ENCODE data around the gene ZNF615. TPM values are rescaled to one million over a fixed set of nuclear protein-coding genes. Genes with fewer than 3 reads are reported as not detected.

The ZNF615 gene
- polyA plus RNA-seq, 3 donors: 1.8 to 2.4 (median 2.2) TPM

- H3K4me2 ChIP-seq (replicated peaks; ENCODE audit: extremely low read depth, low read length, poor library complexity, severe bottlenecking): no peak overlapping the region
- peaks cover 69 to 95% of the 10 kb centered on the region in 2 donors for H3K9me3 ChIP-seq (replicated peaks in 1 of 2; ENCODE audit: control insufficient read depth in 1 of 2, insufficient read depth in 1 of 2, low read length in 2 of 2)
- intact Hi-C loops (cut with micrococcal nuclease): loop anchor here in 1 of 2 donors (10.0 kb wide), 1 partner anchor 173 kb away; the partner anchor contains the start of gene PPP2R1A
- Mint-ChIP-seq H3K9me3 (peaks cover 67 to 96% (median 92%) of the 10 kb centered on the region in 7 donors), H3K4me1 (peaks cover 4% of the 10 kb centered on the region), H3K4me3 (no peak overlapping the region), H3K27ac (no peak overlapping the region), H3K27me3 (ENCODE audit: low read depth in 3 of 3) (no peaks in the 10 kb centered on the region), H3K36me3 (peaks cover 82 to 94% of the 10 kb centered on the region in 2 donors)
- no peaks in the 10 kb centered on the region for H3K27me3 ChIP-seq (ENCODE audit: control insufficient read depth in 2 of 2, insufficient read depth in 2 of 2, low read length in 2 of 2)
- peaks cover 55 to 88% of the 10 kb centered on the region in 2 donors for H3K36me3 ChIP-seq (replicated peaks in 1 of 2; ENCODE audit: control insufficient read depth in 1 of 2, insufficient read depth in 2 of 2, low read length in 2 of 2)
- no peak for TF ChIP-seq CTCF (IDR thresholded peaks at IDR 0.05)
- H3K79me2 ChIP-seq (ENCODE audit: insufficient read depth, low read length): no peaks in the 10 kb centered on the region
- H3K27ac ChIP-seq (ENCODE audit: low read depth in 1 of 2, low read length in 2 of 2): no peak overlapping the region
- H4K20me1 ChIP-seq (ENCODE audit: insufficient read depth, low read length): no peaks in the 10 kb centered on the region
- no peak overlapping the region for H2AFZ ChIP-seq (ENCODE audit: insufficient read depth, low read depth, low read length, poor library complexity, severe bottlenecking)
- H3K4me3 ChIP-seq (replicated peaks in 1 of 3; ENCODE audit: low read depth in 2 of 3, low read length in 3 of 3): no peak overlapping the region
- no peak for DNase-seq
- WGBS (ENCODE audit: insufficient coverage): 98% methylated on average over 14 of the region's 15 CpGs
- H3K9ac ChIP-seq (ENCODE audit: insufficient read depth, low read length, poor library complexity, severe bottlenecking): no peak overlapping the region
- peaks cover under 1% of the 10 kb centered on the region in 2 donors for H3K4me1 ChIP-seq (ENCODE audit: control insufficient read depth in 1 of 2, insufficient read depth in 2 of 2, low read length in 2 of 2)
Observed at GRCh38 chr19:52022193-52022592, 14.2 kb upstream of the ZNF615 start.

- Histone ChIP-seq H3K9me3 (replicated peaks in 1 of 2; ENCODE audit: control insufficient read depth in 1 of 2, insufficient read depth in 1 of 2, low read length in 2 of 2) (peaks cover 62 to 95% of the 10 kb centered on the region in 2 donors), H3K9ac (ENCODE audit: insufficient read depth, low read length, poor library complexity, severe bottlenecking) (no peak overlapping the region), H3K4me3 (replicated peaks in 1 of 3; ENCODE audit: low read depth in 2 of 3, low read length in 3 of 3) (peak overlapping the region in 1 of 3 experiments; percentile 12), H3K4me1 (ENCODE audit: control insufficient read depth in 1 of 2, insufficient read depth in 2 of 2, low read length in 2 of 2) (no peaks in the 10 kb centered on the region), H4K20me1 (ENCODE audit: insufficient read depth, low read length) (no peaks in the 10 kb centered on the region), H3K27ac (ENCODE audit: low read depth in 1 of 2, low read length in 2 of 2) (no peak overlapping the region), H3K36me3 (replicated peaks in 1 of 2; ENCODE audit: control insufficient read depth in 1 of 2, insufficient read depth in 2 of 2, low read length in 2 of 2) (peaks cover 65 to 99% of the 10 kb centered on the region in 2 donors), H3K4me2 (replicated peaks; ENCODE audit: extremely low read depth, low read length, poor library complexity, severe bottlenecking) (no peak overlapping the region), H2AFZ (ENCODE audit: insufficient read depth, low read depth, low read length, poor library complexity, severe bottlenecking) (no peak overlapping the region), H3K27me3 (ENCODE audit: control insufficient read depth in 2 of 2, insufficient read depth in 2 of 2, low read length in 2 of 2) (no peaks in the 10 kb centered on the region), H3K79me2 (ENCODE audit: insufficient read depth, low read length) (no peaks in the 10 kb centered on the region)
- H3K27me3 Mint-ChIP-seq (ENCODE audit: low read depth in 3 of 3): no peaks in the 10 kb centered on the region
- no peaks in the 10 kb centered on the region for H3K4me1 Mint-ChIP-seq
- H3K27ac Mint-ChIP-seq: no peak overlapping the region
- no peak for DNase-seq
- H3K36me3 Mint-ChIP-seq: peaks cover 87 to 95% of the 10 kb centered on the region in 2 donors
- WGBS (ENCODE audit: insufficient coverage): 90% methylated on average over 2 of the region's 4 CpGs
- peaks cover 70 to 97% (median 93%) of the 10 kb centered on the region in 7 donors for H3K9me3 Mint-ChIP-seq
- no peak for TF ChIP-seq CTCF (IDR thresholded peaks at IDR 0.05)
- no peak overlapping the region for H3K4me3 Mint-ChIP-seq
- intact Hi-C loops (cut with micrococcal nuclease): loop anchor here in 1 of 2 donors (10.0 kb wide), 1 partner anchor 174 kb away; the partner anchor contains the start of gene PPP2R1A
Observed at GRCh38 chr19:52020506-52020905, 12.5 kb upstream of the ZNF615 start.

Data from CD14-positive monocyte (primary cell).